ENCODE measurements around the gene HOXA9.

GRCh38 chr7:27145165-27145913, 20.0 kb downstream of the HOXA9 start:
- TF ChIP-seq CTCF (IDR thresholded peaks at IDR 0.05): no peak
- TF ChIP-seq POLR2A (IDR thresholded peaks at IDR 0.05): no peak
